GM19193 (cell line): ENCODE results near the gene NUDT14.

ENCODE experiments used
- POLR2A ChIP-seq: IDR thresholded peaks from 4 replicates; pipeline ENCODE4 v1.6.1; 2011; ENCODE audit not compliant: insufficient read depth, insufficient read length; ENCODE audit errors: extremely low read depth

The NUDT14 gene

DNA sequence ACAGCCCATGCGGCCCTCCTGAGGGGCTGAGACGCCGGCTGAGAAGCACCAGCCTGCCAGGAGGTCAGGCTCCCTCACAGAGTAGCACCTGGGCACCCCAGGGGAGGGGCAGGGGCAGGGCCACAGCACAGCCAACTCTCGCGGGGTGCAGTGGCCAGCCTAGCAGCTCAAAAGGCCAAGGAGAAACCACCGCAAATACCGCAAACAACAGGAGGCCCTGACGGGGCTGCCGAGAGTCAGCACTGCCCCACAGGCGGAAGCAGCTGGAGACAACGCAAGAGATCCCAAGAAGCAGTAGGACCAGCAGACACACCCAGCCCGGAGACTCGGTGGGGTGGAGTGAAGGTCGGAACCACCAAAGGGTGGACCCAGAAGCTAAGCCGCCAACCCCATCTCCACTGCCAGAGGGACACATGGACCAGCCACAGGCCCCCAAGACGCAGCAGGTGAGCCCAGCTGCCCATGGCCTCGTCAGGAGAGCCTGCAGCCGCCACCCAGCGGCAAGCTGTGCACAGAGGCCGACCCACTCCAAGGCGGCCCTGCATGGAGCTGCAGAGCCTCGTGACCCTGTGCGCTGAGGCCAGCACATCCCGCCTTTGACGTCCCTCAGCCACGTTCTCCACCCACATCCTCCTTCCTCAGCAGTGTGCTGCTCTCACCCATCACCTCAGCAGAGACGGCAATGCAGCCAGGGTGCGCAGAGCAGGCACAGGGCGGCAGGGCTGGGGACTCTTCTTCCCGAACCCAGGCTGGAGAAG, 35.6 kb upstream of the NUDT14 start:
- TF ChIP-seq POLR2A, result no peak

DNA sequence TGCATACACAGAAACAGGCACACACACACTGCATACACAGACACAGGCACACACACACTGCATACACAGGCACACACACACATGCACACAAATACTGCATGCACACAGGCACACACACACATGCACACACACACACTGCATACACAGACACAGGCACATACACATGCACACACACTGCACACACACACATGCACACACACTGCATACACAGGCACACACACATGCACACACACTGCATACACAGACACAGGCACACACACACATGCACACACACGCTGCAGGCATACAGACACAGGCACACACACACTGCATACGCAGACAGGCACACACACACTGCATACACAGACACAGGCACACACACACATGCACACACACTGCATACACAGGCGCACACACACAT, 34.5 kb upstream of the NUDT14 start:
- TF ChIP-seq POLR2A, result no peak

DNA sequence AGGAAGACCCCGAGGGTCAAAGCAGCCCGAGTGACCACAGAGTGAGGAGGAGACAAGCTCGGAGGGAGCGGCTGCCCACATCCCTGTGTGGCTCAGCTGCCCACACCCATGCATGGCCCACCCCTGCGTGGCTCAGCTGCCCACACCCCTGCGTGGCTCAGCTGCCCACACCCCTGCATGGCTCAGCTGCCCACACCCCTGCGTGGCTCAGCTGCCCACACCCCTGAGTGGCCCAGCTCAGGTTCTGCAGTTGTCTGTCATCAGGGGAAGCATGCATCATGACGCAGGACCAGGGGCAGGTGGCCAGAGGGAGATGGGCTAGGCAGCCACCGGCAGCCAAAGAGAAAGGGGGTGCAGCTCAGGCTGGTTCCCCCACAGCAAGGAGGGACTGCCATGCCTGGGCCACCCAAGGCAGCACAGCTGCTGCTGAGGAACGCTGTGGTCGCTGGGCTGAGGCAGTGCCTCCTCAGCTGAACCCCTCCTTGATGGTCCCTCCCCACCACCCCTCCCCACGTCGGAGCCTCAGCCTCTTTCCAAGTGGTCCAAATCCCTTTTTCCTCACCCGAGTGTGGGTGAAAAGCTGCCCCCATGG, 33.3 kb upstream of the NUDT14 start:
- no peak for TF ChIP-seq POLR2A

DNA sequence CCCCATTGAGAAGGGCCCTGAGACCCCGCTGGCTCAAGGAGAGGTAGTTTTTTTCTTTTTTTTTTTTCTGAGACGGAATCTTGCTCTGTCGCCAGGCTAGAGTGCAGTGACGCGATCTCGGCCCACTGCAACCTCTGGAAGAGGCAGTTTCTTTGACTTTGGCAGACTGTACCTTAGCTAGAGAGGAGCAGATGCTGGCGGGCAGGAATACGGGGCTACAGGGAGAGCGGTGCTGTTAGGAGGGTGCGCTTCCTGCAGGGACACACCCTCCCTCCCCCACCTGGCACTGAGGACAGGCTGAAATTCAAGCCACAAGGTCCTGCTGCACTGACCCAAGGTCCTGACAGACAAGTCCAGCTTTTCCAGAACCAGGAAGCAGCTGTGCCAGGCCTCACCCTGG, 32.2 kb upstream of the NUDT14 start:
- no peak for TF ChIP-seq POLR2A

DNA sequence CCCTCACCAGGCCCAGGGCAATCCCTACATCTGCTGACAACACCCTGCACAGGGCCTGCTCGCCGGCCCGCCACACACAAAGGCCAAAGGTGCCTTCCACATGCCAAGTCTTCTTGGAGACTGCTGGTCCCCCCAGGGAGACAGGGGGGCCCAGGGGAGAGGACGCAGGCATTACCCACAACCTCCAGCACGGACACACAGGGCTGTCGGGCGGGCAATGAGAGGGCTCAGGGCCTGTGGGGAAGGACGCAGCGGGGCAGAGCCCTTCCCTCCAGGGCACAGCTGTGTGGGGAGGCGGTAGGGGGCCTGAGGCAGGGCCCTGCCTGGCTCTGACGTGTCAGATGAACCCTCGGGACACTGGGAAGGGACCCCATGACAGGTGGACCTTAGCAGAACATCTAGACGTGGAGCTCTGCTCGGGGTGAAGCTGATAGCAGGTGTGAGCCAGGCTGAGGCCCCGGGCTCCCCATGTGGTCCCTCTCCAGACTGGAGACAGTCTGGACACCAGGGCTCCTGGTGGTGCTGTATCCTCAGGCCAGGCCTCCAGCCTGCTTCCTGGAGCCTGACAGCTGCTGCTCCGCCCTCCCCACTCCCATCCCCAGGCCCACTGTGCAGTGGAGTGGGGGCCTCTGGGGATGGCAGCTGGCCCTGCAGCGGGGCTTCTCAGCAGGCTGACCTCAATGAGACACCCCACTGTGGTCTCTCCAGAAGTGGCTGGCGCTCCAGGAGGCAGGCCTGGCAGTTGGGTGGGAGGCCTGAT, 31.6 kb upstream of the NUDT14 start:
- no peak for TF ChIP-seq POLR2A

DNA sequence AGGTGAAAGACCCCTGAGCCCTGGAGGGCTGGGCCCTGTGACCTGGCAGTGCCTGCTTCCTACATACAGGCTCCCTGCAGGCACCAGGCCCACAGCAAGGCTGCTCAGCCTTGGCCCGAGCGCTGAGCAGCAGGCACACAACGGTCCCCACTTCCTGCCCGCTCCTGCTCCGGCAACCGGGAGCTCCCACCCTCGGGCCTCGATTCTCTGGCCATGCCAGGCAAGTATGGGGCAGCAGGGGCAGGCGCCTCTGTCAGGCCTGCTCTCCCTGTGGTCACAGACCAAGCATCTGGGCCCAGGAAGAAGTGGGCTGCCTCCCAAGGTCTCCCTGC, 30.6 kb upstream of the NUDT14 start:
- TF ChIP-seq POLR2A, result no peak

DNA sequence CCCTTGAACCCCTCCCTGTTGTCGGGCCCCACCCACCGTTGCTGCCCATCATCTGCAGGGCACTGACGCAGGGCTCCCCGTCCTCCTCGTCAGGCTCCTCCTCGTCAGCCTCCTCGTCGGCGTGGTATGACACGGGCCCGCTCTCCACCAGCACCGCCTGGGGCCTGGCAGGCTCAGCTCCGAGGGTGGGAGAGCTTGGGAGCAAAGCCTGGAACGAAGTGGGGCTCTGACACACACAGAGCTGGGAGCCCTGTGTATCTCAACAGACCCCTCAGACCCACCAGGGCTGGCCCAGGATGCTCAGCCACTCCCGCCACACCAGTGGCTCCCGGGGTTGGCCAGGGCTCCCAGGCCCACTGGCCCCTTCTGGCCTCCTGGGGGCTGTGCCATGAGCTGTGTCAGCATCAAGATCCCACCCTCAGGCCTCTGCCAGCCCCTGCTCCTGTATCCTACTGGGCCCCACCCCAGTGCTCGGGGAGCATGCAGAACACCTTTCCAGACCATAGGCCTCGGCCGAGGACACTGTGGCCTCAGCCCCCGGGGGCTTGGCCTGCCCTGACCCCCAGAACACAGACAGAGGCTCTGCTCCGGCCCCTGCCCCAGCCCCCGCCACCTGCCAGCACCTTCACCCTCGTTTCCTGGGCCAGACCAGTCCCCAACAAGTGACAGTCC, 30.1 kb upstream of the NUDT14 start:
- TF ChIP-seq POLR2A, result no peak

DNA sequence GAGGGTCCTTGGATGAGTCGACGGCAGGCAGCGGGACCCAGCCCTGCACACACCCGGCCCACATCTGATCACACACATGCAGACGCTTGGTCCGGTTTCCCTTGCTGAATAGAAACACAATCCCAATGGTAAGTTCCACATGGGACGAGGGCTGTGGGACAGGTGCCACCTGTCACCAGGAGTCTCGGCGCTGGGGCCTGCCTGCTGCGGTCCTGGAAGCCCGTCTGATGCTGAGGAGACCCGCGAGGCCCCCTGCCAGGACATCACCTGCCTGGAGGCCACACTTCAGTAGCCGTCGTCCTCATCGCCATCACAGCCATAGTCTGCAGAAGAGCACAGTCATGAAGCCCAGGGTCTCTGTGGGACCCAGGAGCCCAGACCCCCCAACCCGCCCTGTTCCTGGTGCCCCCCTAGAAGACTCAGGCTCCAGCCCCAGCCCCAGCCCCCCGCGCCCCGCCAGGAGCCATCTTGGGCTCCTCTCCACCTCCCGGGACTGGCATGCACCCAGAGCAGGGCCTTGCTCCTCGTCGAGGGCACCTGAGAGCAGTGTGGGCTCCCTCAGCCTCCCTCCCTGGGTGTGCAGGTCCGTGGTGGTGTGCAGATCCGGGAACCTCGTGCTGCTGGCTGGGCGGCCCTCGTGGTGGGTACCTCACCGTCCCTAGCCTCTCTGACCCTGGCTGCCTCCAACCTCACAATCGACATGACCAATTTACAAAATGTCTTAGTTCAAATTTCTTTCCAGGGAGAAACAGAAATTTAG, 29.3 kb upstream of the NUDT14 start:
- TF ChIP-seq POLR2A, result no peak

DNA sequence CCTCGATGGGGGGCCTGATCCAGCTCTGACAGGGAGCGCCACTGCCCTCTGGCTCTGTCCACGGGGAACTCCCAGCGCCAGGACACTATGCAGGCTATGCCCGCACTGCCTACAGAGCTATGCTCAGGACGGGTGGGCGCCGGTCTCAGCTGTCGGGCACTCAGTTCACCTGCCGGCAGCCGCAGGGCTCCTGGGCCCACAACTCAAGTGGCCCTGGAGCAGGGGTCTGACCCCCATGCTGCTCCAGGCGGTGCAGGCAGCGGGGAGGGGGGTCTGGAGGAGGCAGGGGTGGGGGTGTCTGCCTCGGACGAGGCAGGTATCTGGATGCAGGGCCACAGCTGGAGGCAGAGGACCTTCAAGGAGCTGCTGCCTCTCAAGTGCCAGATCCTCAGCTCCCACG, 28.5 kb upstream of the NUDT14 start:
- no peak for TF ChIP-seq POLR2A

DNA sequence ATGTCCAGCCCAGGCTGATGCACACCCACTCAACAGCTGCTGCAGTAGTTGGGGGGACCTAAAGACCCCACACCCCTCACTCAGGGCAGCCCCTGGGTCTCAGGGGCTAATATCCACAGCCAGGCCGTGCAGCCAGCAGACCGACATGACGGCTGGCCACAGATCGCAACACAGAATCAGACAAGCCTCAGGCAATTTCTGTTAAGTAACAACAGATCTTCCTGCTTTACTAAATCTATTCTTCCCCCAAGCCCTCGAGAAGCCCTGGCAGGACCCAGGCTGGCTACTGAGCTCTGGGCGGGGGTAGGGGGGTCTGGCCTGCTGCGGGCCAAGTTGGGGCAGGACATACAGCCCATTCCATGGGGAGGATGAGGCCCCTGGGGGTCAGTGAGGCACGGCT, 28.0 kb upstream of the NUDT14 start:
- no peak for TF ChIP-seq POLR2A

DNA sequence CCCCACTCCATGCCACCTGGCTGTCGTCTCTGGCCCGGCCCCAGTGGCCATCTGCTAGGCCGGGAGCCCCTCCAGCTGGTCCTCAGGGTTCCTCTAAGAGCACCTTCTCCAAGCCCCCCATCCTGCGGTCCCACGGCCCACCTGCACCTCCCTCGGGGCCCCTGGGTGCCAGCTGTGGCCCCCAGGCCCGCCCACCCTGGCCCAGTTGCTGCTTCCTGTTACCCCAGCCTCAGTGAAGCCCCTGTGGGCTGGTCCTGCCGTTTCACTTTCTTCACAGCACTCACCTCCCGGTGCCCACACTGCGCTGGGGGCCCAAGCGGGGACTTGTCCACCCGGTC, 27.6 kb upstream of the NUDT14 start:
- no peak for TF ChIP-seq POLR2A

DNA sequence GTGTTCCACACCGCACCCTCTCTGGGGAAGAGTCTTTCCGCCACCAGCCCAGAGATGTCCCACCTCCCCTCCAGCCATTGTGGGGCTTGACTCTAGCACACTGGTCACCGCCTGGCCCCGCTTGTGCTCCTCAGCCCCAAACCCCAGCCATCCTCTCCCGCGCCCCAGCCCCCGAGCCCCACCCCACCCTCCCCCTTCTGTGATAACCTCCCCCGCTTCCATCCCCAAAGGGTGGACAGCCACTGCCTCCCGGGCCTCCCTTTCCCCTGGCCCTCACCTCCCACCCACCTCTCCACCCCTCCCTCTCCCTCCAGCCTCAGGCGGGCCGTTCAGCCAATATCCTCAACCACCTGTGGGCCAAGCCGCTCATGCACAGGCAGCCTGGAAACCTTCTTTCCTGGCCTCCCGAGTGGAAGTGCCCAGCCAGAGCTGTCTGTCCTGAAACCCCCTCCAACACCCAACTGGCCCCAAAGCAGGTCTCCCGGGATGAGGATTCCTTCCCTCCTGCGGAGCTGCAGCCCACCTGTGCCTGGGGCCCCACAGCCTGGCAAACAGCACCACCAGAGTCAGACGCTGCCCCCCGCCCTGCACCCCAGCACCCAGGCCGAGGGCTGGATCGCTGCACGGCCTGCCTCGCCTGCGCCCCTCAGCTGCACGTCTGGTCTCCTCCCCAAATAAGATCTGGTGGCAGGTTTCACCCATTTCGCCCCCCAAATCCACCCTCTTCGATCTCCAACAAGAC, 27.1 kb upstream of the NUDT14 start:
- TF ChIP-seq POLR2A, result no peak

DNA sequence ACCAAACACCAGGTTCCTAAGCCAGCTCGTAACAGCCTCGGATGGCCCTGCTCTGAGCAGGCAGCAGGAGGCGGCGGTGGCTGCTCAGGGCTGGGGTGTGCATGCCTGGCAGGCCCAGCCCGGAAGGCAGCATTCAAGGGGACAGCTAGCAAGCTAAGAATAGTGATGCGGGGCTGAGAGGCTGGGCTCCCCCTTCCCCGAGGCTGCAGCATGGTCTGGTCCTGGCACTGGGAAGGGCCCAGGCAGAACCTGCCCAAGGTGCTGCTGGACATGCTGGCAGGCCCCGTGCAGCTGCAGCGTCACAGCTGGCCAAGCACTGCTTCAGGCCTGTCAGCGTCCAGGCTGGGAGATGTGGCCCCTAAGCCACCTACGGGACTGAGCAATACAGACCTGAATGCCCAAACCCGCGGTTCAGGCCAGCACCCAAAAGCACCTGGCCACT, 26.4 kb upstream of the NUDT14 start:
- no peak for TF ChIP-seq POLR2A

DNA sequence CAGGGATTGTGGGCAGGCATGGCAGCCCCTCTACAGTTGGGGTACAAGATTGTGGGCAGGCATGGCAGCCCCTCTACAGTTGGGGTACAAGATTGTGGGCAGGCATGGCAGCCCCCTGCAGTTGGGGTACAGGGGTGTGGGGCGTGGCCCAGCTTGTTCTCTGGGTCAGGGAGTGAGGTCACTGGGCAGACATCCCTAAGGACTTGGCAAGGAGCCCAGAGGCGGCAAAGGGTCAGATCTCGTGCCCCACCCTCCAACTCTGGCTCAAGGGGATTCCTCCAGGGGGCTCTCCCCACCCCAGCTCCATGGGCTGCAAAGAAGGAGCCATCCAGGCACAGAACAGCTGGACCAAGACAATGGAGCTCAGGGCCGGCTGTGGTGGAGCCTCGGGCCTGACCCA, 25.8 kb upstream of the NUDT14 start:
- TF ChIP-seq POLR2A, result no peak

DNA sequence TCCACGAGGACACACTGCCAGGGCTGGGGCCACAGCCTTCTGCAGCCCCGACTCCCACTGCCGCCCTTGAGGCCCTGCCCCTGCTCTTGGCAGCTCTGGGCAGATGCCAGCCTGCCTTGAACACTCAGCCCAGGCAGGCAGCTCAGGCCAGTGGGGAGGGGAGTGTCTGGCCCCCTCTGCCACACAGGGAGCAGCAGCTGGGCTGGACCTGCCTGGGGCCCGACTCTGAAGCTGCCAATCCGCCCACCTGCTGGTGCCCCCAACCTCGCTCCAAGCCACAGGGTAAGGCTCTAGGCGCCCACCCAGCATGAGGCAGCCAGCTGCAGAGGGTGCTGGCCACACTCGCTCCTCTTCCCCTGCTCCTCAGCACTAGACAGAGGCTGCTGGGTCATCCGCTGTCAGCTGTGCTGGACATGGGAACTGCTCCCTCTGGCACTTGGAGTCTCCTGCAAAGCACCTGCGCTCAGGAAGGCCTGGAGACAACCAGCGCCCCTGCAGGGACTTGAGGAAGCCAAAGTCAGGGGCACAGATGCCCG, 24.6 kb upstream of the NUDT14 start:
- no peak for TF ChIP-seq POLR2A
